T-helper 9 cell (primary cell): ENCODE data around the gene DLX5.

Experiments
- DNase-seq: peaks from one replicate; pipeline ENCODE4 v3.0.0-alpha.2; 2020

Gene DLX5

GRCh38 chr7:97018126-97018601, 6.5 kb downstream of the DLX5 start:
- DNase-seq: no peak

GRCh38 chr7:97017192-97018125, 7.2 kb downstream of the DLX5 start:
- no peak for DNase-seq

- no peak for DNase-seq
Observed at GRCh38 chr7:97016381-97017191, 8.0 kb downstream of the DLX5 start.

- no peak for DNase-seq
Observed at GRCh38 chr7:97015756-97016380, 8.8 kb downstream of the DLX5 start.

- no peak for DNase-seq
Observed at GRCh38 chr7:97015279-97015678, 9.4 kb downstream of the DLX5 start.

- DNase-seq: no peak
Observed at GRCh38 chr7:97014145-97014750, 10.4 kb downstream of the DLX5 start.

GRCh38 chr7:97013845-97014134, 10.8 kb downstream of the DLX5 start:
- no peak for DNase-seq

- DNase-seq: no peak
Observed at GRCh38 chr7:97013134-97013844, 11.3 kb downstream of the DLX5 start.

- DNase-seq: no peak
Observed at GRCh38 chr7:97012365-97013133, 12.1 kb downstream of the DLX5 start.

GRCh38 chr7:97011536-97012364, 12.9 kb downstream of the DLX5 start:
- DNase-seq: no peak

GRCh38 chr7:97011104-97011503, 13.5 kb downstream of the DLX5 start:
- DNase-seq: no peak

- DNase-seq: no peak
Observed at GRCh38 chr7:97009753-97010732, 14.6 kb downstream of the DLX5 start.

GRCh38 chr7:97008275-97008917, 16.2 kb downstream of the DLX5 start:
- no peak for DNase-seq

GRCh38 chr7:97007583-97007861, 17.1 kb downstream of the DLX5 start:
- no peak for DNase-seq

- no peak for DNase-seq
Observed at GRCh38 chr7:97006816-97007582, 17.6 kb downstream of the DLX5 start.

- DNase-seq: no peak
Observed at GRCh38 chr7:97006055-97006815, 18.4 kb downstream of the DLX5 start.
